GM04503 (cell line): ENCODE measurements around the gene CFAP54.
"Not testable (repeated sequence)": the region's sequence is repeated elsewhere in the genome, so short reads cannot be mapped to it uniquely, and the experiment has no call there.

Source experiments
- DNase-seq: peaks from one replicate; pipeline ENCODE4 v3.0.0-alpha.2; 2012; ENCODE audit warnings: low read depth

Gene CFAP54

DNA sequence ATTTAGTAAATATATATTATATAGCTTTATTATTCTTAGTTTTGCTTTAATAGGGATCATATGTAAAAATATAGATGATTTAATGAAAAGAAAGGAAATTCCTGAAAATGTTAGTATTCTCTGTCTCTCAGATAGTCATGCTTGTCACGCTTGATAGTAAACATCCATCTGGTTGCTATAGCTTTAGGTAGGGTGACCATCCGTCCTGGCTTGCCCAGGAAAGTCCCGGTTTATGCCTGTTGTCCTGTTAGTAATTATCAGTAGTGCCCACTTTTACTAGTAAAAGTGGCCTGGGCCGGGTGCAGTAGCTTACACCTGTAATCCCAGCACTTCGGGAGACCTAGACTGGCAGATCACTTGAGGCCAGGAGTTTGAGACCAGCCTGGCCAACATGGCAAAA, 23.8 kb downstream of the CFAP54 start:
- no peak for DNase-seq

DNA sequence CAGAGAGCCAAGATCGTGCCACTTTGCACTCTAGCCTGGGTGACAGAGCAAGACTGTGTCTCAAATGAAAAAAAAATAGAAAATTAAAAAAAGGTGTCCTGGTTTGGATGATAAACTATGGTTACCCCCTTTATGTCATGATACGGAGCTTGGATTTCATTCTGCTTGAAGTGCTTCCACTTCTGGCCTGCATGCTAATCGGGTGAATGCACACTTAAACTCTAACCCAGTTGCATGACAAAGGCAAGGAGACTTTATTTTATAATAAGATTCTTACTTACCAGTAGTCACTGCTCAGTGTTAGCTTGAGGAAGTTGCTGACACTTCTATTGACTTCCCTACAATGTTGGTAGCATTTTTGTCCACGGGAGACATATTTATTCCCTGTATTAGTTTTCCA, 24.3 kb downstream of the CFAP54 start:
- no peak for DNase-seq

DNA sequence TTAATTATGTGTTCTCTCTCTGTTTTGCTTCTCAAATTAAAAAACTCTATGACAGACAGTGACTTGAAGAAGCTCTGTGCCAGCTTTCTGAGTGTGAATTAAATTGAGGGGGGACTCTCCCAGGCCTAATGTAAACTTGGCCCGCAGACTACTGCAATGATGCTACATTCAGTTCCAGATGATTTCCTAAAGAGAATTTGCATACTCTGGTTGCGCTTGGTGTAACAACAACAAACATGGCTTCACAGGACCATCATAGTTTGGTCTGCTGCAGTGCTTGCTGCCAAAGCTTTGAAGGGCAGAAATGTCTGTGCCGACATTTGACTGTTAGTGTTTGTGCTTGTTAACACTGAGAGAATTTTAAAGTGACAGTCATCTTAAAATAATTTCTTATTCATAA, 25.0 kb downstream of the CFAP54 start:
- no peak for DNase-seq

DNA sequence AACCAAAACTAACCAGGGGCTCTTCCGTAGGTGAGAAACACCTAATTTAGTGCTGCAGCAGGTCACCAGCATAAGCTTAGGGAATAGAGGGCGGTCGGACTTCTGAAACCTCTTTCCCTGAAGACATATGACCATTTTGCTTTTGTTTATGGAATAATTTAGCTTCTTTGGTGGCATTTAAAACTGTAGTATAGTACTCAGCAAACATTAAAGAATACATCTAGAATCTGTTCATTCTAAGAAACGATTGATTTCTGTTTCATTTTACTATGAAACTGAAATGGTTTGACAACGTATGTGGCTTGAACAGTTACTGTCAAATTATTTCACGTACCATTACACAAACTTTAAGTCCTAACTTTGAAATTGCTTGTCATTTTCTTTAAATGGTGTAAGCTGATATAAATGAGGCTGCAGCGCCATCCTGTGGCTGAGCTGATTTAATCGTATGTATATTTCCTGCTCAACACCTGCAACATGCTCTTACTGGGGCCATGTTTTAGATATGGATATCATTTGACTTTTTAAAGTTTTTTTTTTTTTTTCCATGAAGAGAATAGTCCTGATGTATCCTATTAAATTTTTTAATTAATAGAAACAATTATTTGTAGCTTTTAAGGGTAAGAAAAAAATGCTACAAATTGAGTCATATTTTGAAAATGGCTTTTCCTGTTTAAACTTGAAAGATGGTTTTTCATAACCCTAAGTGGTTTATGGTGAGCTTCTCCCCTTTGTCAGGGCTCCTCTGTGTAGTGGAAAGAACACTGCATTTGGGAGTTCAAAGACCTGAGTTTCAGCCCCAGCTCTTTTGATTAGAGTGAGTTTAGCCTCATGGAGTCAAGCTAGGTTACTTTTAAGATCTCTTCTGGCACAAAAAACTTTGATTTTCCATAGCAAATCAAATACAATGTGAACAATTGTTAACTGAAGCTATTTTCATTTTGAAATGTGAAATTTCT, 27.4 kb downstream of the CFAP54 start:
- no peak for DNase-seq

DNA sequence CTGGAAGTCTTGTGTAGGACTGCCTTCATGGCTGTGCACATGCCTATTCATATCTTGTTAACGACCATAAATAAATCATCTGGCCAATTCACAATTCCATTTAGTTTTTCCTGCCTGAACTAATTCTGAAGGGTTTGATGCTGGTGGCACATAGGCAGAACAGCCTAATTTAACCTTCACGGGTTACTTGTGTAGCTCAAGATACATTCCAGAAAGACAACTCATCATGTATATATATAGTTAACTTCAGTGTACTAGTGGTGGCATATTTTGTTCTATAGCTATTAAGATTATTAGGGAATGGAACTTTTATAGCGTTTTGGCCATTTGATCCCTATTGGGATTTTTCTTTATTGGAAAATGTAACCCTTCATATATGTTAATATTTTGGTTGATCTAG, 31.4 kb downstream of the CFAP54 start:
- no peak for DNase-seq

DNA sequence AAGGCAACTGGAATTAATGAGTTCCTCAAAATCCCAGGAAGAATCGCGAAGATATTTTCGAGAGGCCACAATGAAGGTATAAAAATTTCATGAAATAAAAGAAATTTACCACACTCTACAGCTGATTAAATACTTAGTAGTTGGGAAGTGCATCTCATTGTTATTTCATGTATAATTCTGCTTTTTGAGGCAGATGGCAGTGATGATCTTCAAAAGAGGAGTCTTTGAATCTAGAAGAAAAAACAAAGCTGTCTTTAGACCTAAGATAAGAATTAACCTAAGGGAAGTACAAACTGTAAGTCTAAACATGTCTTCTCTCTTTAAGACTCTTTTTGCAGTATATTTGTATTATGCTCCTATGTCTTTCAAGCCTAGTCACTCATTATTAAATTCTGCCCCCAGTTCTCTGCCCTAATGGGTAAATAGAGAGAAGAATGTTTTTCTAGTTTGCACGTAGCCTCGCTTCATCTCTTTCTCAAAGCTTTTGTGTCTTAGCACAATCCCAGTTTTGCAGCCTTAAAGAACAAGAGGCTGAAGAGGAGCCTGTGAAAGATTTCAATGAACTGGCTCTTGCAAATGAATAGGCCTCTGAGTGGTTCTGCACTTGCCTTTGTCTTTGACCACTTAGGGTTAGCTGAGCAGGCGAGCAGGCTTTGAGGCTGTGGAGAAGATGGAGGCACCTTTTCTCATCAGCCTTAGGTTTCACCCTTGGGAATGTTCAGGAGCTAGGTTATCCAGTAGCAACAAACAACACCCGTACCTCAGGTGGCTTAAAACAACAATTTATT, 32.7 kb downstream of the CFAP54 start:
- DNase-seq = no peak

DNA sequence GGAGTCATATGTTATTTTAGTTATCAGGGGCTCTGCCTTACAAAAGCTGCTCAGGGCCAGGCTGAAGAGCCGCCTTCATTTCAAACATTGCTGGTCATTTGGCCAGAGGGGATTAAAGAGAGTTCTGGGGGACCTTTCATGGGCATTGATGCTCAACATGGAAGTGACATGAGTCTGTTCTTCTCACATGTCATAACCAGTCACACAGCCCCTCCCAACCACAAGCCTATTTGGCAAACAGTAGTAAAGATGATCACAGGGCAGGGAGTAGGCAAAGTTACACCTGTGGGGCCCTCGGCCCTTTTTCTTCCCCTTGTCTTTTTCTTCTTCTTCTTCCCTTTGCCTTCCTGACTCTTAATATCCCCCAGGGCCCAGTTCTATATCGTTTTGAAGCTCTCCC, 33.3 kb downstream of the CFAP54 start:
- DNase-seq = no peak

DNA sequence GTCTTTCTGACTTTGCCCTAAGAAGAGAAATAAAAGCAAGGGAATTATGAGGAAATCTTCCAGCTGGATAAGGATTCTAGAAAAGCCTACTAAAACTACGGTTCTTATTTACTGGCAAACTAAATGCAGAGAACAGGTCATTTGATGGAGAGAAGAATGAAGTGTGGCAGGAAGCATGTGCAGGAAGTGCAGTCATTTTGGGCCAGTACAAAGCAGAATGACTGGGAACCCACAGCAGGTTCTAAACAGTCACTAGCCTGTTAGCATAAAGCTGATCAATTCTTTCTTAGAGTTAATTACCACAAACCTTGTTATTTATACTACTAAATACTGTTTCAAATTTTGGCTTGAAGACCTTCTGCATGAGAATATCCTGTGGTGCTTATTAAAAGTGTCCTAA, 36.7 kb downstream of the CFAP54 start:
- no peak for DNase-seq

DNA sequence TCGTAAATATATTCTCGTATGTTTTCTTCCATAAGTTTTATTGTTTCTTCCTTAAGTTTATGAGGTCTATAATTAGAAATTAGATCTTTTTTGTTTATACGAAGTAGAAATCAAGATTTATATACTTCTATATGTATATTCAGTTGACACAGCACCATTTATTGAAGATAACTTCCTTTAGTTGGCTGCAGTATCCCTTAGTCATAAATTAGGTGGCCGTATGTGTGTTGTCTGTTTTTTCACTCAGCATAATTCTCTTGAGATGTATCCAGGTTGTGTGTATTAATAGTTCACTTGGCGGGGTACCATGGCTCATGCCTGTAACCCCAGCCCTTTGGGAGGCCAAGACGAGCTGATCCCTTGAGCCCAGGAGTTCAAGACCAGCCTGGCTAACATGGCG, 40.5 kb downstream of the CFAP54 start:
- no peak for DNase-seq

DNA sequence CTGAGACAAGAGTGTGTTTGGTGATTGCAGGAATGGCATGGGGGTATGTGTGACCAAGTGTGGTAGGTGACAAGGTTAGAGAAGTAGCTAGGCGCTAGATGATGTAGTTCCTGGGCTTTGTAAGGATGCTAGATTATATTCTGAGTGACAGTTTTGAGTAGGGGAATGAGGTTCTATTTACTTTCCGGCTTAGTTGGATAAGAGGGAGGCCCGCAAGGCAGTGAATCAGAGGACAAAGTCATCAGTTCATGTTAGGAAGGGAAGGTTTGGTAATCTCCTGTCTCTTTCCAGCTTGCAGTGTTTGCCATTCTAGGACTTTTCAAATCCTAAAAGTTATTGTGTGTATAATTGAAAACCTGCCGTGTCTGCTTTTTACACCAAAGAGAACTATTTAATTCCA, 45.0 kb downstream of the CFAP54 start:
- no peak for DNase-seq

DNA sequence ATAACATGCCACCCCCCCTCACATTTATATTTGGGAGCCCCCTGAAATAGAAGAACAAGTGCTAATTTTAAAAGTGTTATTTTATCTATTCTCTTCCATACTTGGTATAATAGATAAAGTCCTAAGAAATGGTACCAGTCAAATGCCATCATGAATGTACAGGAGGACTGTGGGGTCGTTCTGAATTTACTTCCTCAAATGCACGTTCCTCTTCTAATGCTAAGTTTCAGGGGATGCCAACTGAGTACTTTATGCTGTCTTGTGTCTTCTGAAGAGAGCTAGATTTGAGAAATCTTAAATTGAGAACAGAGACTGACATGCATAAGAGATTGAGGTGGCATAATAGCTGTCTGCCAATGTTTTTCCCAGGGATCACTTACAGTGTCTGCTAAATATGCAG, 59.0 kb downstream of the CFAP54 start:
- DNase-seq = no peak

DNA sequence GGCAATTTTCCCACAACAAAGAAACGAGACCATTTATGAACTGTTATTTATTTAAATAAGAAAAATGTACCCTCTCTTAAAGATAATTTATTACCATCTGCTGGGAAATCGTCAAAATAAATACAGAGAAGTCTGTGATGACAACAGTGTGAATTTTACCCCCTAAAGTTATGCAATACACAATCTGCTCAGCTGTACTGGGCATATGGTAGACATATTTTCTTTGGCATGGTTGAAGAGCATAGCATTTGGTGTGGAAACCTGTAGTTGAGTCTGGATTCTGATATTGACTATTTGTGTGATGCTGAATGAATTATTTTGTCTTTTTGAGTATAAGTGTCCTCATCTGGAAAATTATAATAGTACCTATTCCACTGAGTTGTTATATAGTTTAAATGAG, 60.0 kb downstream of the CFAP54 start:
- DNase-seq = no peak

DNA sequence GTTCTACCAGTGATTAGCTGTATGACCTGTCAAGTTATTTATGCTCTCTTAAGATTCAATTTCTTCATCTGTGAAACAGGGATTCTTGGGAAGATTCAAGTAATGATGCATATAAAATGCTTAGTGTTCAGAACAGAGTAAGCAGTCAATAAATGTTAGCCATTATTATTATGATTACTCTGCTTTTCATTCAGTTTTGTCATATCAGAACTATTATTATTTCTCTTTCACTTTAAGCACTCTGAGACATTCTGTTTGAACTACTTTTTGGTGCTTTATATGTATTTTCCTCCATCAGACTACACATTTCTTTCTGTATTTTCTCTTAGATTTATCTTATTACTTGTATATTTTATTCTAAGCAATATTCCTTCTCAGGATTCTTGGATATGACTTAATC, 81.2 kb downstream of the CFAP54 start:
- no peak for DNase-seq

DNA sequence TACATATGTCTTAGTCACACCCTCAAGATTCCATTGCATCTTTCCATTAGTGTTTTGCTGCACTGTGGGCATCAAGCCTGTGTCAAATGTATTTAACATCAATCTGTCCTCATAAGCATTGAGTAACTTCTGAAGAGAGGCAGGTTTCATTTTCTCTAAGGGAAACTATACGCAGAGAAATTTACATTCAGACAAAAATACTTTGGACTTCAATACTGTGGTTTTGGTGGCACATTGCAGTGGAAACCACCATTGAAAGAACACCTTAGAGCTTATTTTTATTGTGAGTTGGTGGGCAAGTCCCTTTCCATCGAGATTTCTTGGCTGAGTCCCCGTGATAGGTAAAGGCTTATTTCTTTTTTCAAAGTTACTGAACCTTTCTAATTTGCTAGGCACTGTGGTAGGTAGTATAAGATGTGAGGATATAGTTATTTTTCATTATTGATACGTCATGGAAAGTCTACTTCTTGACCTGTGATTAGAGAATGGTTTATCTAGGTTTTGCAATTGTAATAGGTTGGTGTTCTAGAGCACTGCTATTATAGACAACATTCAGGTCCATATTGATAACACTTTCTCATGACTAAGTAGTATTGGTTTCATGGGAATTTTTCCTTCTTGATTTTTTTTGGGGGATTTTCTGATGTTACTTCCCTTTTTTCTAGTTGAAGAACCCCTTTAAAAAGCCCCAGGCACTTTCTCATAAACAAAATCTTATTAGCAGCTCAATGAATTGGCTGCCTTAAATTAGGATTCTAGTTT, 81.9 kb downstream of the CFAP54 start:
- DNase-seq = no peak

DNA sequence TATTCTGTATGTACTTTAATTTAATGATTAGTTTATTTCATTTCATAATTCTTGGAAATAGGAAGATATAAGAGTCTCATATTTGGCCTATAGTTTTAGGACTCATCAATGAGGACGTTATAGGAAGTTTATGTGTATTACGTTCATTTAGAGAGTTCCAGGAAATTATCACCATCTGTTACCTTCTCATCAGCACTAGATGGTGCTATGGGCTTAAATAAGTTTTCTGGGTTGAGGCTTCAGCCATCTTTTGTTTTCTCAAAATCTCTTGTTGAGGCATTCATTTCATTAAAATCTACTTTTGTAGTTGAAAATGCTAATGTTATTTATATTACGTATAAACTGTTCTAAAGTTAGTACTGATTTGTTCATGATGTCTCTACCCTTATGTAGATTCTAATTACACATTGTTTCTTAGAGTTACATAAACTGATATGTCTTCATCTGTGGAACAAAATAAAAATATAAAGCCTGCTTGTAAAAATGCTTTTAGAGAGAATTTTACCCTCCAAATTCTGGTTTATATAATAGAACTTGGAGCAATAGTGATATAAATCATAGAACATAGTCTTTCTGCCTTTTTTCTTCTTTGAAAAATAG, 89.2 kb downstream of the CFAP54 start:
- no peak for DNase-seq

DNA sequence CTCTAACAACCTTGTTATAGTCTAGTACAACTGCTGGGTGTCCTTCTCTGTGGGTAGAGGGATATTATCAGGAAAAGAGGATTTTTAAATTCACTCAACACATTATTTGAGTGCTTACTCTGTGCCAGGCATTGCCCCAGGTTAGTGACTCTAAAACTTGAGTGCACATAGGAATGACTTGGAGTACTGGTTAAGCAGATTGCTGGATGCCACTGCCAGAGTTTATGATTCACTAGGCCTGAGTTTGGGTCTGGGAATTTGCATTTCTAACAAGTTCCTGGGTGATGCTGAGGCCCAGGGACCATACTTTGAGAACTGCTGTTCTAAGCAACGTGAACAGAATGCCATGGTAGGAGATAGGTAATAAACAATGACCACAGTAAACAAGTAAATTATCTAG, 96.6 kb downstream of the CFAP54 start:
- DNase-seq = no peak

DNA sequence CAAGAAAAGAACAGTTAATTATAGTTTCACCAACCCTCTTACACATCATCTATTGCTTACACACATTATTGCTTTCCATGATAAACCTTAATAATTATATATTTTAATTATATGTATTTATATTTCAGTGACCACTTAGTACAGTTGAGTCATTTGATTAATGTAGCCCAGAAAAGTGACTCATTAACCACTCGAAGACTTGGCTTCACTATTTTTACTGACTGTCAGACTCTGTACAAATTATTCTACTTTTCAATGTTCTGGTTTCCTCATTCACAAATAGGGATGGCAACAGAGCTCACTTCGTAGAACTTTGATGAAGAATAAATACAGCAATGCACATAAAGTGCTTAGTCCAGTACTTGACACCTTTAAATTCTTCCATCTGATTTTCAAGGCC, 98.3 kb downstream of the CFAP54 start:
- DNase-seq = no peak

DNA sequence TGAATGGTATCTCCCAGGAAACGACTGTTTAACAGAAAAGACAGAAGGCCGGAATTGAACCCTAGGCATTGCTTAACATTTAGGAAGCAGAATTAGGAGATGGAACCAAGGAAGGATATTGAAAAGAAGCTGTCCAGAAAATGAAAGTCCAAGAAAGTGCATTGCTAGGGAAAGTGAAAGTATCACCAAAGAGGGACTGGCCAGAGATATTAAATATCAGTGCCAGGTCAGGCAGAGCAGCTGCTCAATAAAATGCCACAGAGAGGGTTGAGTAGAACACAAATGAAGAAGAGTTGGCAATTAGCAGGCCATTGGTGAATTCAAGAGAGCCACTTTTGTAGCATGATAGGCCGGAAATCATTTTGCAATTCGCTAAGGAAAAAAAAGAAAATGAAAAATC, 101.6 kb downstream of the CFAP54 start:
- DNase-seq = no peak

DNA sequence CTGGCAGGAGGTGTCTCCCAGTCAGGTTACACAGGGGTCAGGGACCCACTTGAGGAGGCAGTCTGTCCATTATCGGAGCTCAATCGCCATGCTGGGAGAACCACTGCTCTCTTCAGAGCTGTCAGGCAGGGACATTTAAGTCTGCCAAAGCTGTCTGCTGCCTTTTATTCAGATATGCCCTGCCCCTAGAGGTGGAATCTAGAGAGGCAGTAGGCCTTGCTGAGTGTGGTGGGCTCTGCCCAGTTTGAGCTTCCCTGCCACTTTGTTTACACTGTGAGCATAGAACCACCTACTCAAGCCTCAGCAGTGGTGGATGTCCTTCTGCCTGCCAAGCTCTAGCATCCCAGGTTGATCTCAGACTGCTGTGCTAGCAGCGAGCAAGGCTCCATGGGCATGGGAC, 115.0 kb downstream of the CFAP54 start:
- not testable (repeated sequence) for DNase-seq

DNA sequence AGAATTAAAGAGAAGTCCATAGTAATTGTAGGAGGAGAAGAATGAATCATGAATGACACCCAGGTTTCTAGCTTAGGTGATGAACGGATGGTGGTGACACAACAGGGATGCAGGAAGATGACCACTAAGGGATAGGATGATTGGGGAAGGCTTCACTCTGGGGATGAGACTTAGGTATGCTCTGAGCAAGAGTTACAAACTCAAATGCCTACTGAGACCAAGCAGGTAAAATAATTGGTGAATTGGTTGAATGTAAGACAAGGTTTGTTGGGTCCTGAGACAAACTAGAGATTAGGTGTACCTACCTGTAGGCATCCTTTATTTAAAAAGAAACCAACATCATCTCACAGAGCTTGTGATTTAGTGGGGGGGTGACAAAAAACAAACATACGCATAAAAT, 116.3 kb downstream of the CFAP54 start:
- DNase-seq = no peak

DNA sequence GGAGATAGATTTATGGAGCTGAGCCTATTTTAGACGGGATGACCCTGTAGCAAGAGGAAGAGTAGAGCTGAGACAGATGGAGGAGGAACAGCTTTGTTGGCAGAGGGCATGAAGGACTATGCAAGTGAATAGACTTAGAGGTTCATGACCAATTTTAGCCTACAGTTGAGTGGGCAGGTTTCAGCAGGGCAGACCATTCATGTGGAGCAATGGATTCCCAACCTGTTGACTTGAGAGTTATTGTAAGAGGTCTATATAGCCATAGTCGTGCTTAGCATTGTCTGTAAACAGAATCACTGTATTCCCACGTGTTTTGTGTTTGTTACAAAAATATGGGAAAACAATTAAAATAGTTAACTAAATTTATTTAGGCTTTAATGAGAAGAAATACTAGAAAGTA, 116.8 kb downstream of the CFAP54 start:
- DNase-seq = no peak

DNA sequence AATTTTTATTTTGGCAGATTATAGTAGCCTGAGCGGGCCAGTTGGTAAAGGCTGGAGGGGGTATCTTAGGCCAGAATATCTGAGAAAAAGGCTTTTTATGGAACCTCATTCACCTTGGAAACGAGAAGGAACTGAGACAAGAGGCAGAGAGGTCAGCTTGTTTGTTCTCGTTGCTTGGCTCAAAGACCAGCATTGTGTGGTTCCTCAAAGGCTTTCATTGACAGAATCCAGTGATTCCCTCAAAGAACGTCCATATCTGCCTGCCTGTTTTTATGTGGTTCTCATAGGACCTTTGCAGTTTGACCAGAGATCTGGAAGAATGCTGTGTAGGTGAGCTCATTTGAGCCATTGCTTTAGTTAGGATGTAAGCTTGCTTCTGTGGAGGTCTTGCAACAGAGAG, 117.3 kb downstream of the CFAP54 start:
- DNase-seq = no peak
